Calu3 (cell line): Measurements from ENCODE around the gene CES2. TPM values are rescaled to one million over a fixed set of nuclear protein-coding genes. Genes with fewer than 3 reads are reported as not detected.

Experiments used
- BruUV-seq: library from RNA; stranded (reverse); fragments of 400-500 nt; replicated peaks from 2 replicates; lab custom pipeline; 2021; lab: Mats Ljungman, UMichigan
- CTCF ChIA-PET: fragments of 300-600 bp; sonication (Branson Sonifier 250); formaldehyde crosslinking; loops from one replicate; lab custom pipeline; 2022; ENCODE audit warnings: antibody characterized with exemption; lab: Charles Lee
- DNase-seq: peaks from one replicate; pipeline ENCODE4 v3.0.0; 2022
- H3K27ac Mint-ChIP-seq: one replicate; pipeline ENCODE4 v1.8.0; 2022; ENCODE audit warnings: mixed read lengths; ENCODE audit not compliant: unreplicated experiment
- H3K27me3 Mint-ChIP-seq: one replicate; pipeline ENCODE4 v1.8.0; 2022; ENCODE audit warnings: mixed read lengths; ENCODE audit not compliant: unreplicated experiment
- H3K36me3 Mint-ChIP-seq: one replicate; pipeline ENCODE4 v1.8.0; 2022; ENCODE audit warnings: mild to moderate bottlenecking, moderate library complexity, mixed read lengths; ENCODE audit not compliant: insufficient read depth, unreplicated experiment
- H3K4me1 Mint-ChIP-seq: one replicate; pipeline ENCODE4 v1.8.0; 2022; ENCODE audit warnings: mild to moderate bottlenecking, low read depth, mixed read lengths; ENCODE audit not compliant: unreplicated experiment
- H3K4me3 Mint-ChIP-seq: one replicate; pipeline ENCODE4 v1.8.0; 2022; ENCODE audit warnings: mild to moderate bottlenecking, low read depth, moderate library complexity, mixed read lengths; ENCODE audit not compliant: unreplicated experiment
- H3K9me3 Mint-ChIP-seq: one replicate; pipeline ENCODE4 v1.8.0; 2022; ENCODE audit warnings: low read depth, mixed read lengths; ENCODE audit not compliant: unreplicated experiment
- intact Hi-C: fragments of 100-400 bp; cut with micrococcal nuclease; formaldehyde crosslinking; loops from one replicate; pipeline ENCODE4 v1.10.0; 2022; ENCODE audit not compliant: unreplicated experiment
- total RNA-seq: library from RNA; stranded (reverse); gene quantifications from 2 replicates; pipeline ENCODE4 v1.2.3, GENCODE V29; 2022
- TF ChIP-seq, protein P1 (sequence below): fragments of 200-600 bp; IDR thresholded peaks from one replicate; pipeline ENCODE4 v1.8.0; 2022; ENCODE audit warnings: antibody characterized with exemption; ENCODE audit not compliant: unreplicated experiment

CES2 gene
- total RNA-seq, 1 experiment from 2014 or later = 61.1 TPM

DNA sequence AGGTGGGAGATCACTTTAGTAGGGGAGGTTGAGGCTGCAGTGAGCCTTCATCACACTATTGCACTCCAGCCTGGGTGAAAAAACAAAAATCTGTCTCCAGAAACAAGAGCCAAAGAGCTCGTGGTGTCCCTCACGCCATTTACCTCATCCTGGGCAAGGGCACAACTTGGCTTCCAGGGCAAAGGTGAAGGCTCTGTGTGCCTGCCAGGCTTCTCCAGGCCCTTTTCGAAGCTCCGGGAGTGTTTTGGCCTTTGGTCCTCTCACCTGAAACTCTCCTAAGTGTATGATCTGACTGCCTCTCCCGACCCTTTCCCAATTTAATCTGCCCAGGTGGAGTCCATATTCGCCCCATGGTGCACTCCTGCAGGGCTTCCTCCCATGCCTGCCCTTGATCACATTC lies 14.2 kb downstream of the CES2 start:
- no peak for DNase-seq
- TF ChIP-seq, protein P1, sequence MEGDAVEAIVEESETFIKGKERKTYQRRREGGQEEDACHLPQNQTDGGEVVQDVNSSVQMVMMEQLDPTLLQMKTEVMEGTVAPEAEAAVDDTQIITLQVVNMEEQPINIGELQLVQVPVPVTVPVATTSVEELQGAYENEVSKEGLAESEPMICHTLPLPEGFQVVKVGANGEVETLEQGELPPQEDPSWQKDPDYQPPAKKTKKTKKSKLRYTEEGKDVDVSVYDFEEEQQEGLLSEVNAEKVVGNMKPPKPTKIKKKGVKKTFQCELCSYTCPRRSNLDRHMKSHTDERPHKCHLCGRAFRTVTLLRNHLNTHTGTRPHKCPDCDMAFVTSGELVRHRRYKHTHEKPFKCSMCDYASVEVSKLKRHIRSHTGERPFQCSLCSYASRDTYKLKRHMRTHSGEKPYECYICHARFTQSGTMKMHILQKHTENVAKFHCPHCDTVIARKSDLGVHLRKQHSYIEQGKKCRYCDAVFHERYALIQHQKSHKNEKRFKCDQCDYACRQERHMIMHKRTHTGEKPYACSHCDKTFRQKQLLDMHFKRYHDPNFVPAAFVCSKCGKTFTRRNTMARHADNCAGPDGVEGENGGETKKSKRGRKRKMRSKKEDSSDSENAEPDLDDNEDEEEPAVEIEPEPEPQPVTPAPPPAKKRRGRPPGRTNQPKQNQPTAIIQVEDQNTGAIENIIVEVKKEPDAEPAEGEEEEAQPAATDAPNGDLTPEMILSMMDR = no peak
- BruUV-seq = no TSS peak
- Mint-ChIP-seq H3K9me3 (no peaks in the 10 kb centered on the region), H3K36me3 (peaks cover 26% of the 10 kb centered on the region), H3K27ac (no peak overlapping the region), H3K27me3 (peaks cover 29% of the 10 kb centered on the region), H3K4me1 (peaks cover 29% of the 10 kb centered on the region), H3K4me3 (no peak overlapping the region)
- intact Hi-C loops = loop anchor here (5.0 kb wide), 2 partner anchors 52 to 238 kb away; no protein-coding TSS in a partner anchor
- CTCF ChIA-PET = no interaction called here

DNA sequence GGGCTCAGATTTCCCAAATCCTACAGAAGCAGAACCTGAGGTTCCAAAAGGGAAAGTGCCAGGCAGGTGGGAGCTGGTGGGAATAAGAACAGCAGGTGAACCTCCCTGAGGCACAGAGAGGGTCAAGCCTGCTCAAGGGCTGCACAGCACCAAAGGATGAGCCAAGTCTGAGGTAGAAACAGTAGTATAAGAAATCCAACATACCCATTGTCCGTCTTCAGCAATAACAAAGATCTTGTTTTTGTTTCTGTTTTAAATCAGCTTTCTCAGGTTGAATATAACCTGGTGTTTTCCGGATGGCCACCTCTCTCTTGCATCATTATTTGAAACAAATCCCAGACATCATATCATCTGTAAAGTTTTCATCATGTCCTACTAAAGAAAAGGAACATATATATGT lies 15.1 kb downstream of the CES2 start:
- Mint-ChIP-seq H3K4me3 (no peak overlapping the region), H3K4me1 (peaks cover 29% of the 10 kb centered on the region), H3K27me3 (peaks cover 29% of the 10 kb centered on the region), H3K36me3 (peaks cover 24% of the 10 kb centered on the region), H3K27ac (no peak overlapping the region), H3K9me3 (no peaks in the 10 kb centered on the region)
- no peak for DNase-seq
- intact Hi-C loops = no loop called here
- CTCF ChIA-PET = no interaction called here
- no TSS peak for BruUV-seq
- TF ChIP-seq, protein P1 = no peak

DNA sequence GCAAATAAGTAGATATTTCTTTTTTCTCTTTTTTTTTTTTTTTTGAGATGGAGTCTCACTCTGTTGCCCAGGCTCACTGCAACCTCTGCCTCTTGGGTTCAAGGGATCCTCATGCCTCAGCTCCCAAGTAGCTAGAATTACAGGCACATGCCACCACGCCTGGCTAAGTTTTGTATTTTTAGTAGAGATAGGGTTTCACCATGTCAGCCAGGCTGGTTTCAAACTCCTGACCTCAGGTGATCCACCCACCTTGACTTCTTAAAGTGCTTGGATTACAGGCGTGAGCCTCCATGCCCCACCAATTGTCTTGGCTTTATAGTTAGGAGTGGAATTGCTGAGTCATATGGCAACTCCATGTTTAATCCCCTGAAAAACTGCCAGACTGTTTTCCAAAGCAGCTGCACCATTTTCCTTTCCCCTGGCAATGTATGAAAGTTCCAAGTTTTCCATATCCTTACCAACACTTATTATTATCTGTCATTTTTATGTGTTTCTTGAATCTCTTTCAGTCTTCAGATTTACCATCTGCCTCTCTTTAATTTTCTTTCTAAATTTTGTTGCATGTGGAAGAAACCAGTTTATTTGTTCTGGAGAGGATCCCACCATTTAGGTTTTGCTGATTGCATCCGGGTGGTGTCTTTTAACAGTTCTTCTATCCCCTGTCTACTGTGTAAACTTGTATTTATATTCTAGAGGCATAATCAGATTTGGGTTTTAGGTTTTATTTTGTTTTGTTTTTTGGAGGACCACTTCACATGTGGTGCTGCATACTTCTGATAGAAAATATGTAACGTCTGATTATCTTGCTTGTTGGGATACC lies 15.9 kb downstream of the CES2 start:
- no peaks in the 10 kb centered on the region for H3K9me3 Mint-ChIP-seq
- H3K4me3 Mint-ChIP-seq = no peak overlapping the region
- H3K27ac Mint-ChIP-seq = no peak overlapping the region
- BruUV-seq = no TSS peak
- no peak for DNase-seq
- peaks cover 29% of the 10 kb centered on the region for H3K4me1 Mint-ChIP-seq
- CTCF ChIA-PET = interaction anchor here (0.9 kb wide), 1 partner anchor 9 kb away, joined by 3 read pairs; no protein-coding TSS in a partner anchor
- peaks cover 24% of the 10 kb centered on the region for H3K36me3 Mint-ChIP-seq
- TF ChIP-seq, protein P1 = no peak
- H3K27me3 Mint-ChIP-seq = peaks cover 29% of the 10 kb centered on the region
- intact Hi-C loops = no loop called here

DNA sequence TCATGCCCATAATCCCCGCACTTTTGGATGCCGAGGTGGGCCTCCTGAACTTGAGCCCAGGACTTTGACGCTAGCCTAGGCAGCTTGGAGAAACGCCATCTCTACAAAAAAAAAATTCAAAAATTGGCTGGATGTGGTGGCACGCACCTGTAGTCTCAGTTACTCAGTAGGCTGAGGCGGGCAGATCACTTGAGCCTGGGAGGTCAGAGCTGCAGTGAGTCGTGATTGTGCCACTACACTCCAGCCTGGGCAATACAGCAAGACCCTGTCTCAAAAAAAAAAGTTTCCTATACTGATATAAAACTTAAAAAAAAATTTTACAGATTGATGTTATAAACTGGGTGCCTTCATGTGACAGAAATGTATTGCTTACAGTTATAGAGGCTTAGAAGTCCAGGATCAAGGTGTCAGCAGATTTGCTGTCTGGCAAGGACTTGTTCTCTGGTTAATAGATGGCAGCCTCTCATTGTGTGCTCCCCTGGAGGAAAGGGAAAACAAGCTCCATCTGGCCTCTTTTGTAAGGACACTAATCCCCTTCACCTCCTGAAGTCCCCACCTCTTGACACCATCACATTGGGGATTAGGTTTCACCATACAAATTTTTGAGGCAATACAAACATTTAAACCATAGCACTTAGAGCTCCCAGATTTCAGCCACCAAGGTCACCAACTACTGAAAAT lies 17.3 kb downstream of the CES2 start:
- H3K27ac Mint-ChIP-seq = no peak overlapping the region
- peaks cover 27% of the 10 kb centered on the region for H3K27me3 Mint-ChIP-seq
- CTCF ChIA-PET = interaction anchor here (0.9 kb wide), 1 partner anchor 8 kb away, joined by 3 read pairs; no protein-coding TSS in a partner anchor
- H3K9me3 Mint-ChIP-seq = no peaks in the 10 kb centered on the region
- intact Hi-C loops = no loop called here
- TF ChIP-seq, protein P1 = no peak
- peaks cover 21% of the 10 kb centered on the region for H3K4me1 Mint-ChIP-seq
- peaks cover 14% of the 10 kb centered on the region for H3K36me3 Mint-ChIP-seq
- H3K4me3 Mint-ChIP-seq = no peak overlapping the region
- no TSS peak for BruUV-seq
- no peak for DNase-seq
